ENCODE results near the gene SNX12.
A peak's percentile ranks its signal among the peaks of the same experiment; 100 is the strongest.
"Not testable (repeated sequence)": the region's sequence is repeated elsewhere in the genome, so short reads cannot be mapped to it uniquely, and the experiment has no call there.

SNX12 gene

GRCh38 chrX:71085900-71086299 is 17.8 kb upstream of the SNX12 start:
- DNase-seq: no peak

GRCh38 chrX:71082822-71083221 is 14.7 kb upstream of the SNX12 start:
- no peak for DNase-seq

GRCh38 chrX:71082124-71082647 is 14.1 kb upstream of the SNX12 start:
- no peak for DNase-seq

GRCh38 chrX:71081330-71082123 is 13.4 kb upstream of the SNX12 start:
- no peak for DNase-seq

- DNase-seq: no peak
These were observed 2.4 kb upstream of the SNX12 start for GRCh38 chrX:71070531-71070930.

GRCh38 chrX:71067712-71068043 is 456 bp downstream of the SNX12 start:
- no peak for DNase-seq

GRCh38 chrX:71067089-71067488 is 1.0 kb downstream of the SNX12 start:
- no peak for DNase-seq

GRCh38 chrX:71060127-71060526 is 8.0 kb downstream of the SNX12 start:
- DNase-seq: no peak

- DNase-seq: peak; percentile 42
These were observed 10.1 kb downstream of the SNX12 start for GRCh38 chrX:71057848-71058530.

- DNase-seq: peak; percentile 23
These were observed 11.3 kb downstream of the SNX12 start for GRCh38 chrX:71056867-71057266.

GRCh38 chrX:71053217-71053621 is 14.9 kb downstream of the SNX12 start:
- no peak for DNase-seq

GRCh38 chrX:71052721-71053120 is 15.4 kb downstream of the SNX12 start:
- DNase-seq: no peak

- not testable (repeated sequence) for DNase-seq
These were observed 20.2 kb downstream of the SNX12 start for GRCh38 chrX:71047891-71048290.

- DNase-seq: no peak
These were observed 50.7 kb downstream of the SNX12 start for GRCh38 chrX:71017396-71017939.
